Skeletal muscle satellite cell (primary cell): ENCODE results near the gene AP3S1.
A peak's percentile ranks its signal among the peaks of the same experiment; 100 is the strongest.

Experiments used
- H3K27me3 ChIP-seq: 2 replicates; pipeline ENCODE4 v1.7.0; 2013; ENCODE audit warnings: low read length; ENCODE audit not compliant: control insufficient read depth, insufficient read depth
- H3K36me3 ChIP-seq: 2 replicates; pipeline ENCODE4 v1.7.0; 2013; ENCODE audit warnings: mild to moderate bottlenecking, control low read depth, low read length; ENCODE audit not compliant: insufficient read depth
- H3K4me1 ChIP-seq: 2 replicates; pipeline ENCODE4 v1.7.0; 2013; ENCODE audit warnings: low read length; ENCODE audit not compliant: control insufficient read depth, insufficient read depth
- H3K4me2 ChIP-seq: 2 replicates; pipeline ENCODE4 v1.7.0; 2013; ENCODE audit warnings: mild to moderate bottlenecking, low read length
- H3K4me3 ChIP-seq: 2 replicates; pipeline ENCODE4 v1.7.0; 2013; ENCODE audit warnings: low read length
- H3K9ac ChIP-seq: 2 replicates; pipeline ENCODE4 v1.7.0; 2013; ENCODE audit warnings: mild to moderate bottlenecking, low read depth, low read length, moderate library complexity
- H3K9me3 ChIP-seq: replicated peaks from 2 replicates; pipeline ENCODE4 v1.7.0; 2013; ENCODE audit warnings: mild to moderate bottlenecking, control low read depth, low read length

The AP3S1 gene

DNA sequence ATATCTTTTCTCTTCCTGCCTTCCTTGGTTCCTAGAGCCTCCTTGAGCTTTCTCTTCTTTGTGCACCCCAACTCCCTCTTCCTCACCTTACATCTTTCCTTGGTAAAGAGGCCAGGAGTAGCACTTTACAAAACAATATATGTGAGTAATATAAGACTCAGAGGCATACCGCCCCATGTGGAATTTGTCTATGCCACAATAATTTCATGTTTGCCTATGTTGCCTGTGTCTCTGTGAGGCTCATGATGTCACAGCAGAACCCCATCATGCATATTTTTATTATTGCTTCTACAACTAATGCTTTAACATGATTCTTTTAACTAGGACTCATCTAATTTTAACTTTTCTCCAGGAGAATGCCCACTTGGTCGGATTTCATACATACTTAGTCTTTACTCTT, 105.5 kb downstream of the AP3S1 start:
- H3K9me3 ChIP-seq: no peaks in the 10 kb centered on the region
- H3K36me3 ChIP-seq: no peaks in the 10 kb centered on the region
- no peak overlapping the region for H3K4me3 ChIP-seq
- H3K4me2 ChIP-seq: no peak overlapping the region
- H3K9ac ChIP-seq: no peak overlapping the region
- H3K27me3 ChIP-seq: no peaks in the 10 kb centered on the region
- peaks cover 28% of the 10 kb centered on the region for H3K4me1 ChIP-seq

DNA sequence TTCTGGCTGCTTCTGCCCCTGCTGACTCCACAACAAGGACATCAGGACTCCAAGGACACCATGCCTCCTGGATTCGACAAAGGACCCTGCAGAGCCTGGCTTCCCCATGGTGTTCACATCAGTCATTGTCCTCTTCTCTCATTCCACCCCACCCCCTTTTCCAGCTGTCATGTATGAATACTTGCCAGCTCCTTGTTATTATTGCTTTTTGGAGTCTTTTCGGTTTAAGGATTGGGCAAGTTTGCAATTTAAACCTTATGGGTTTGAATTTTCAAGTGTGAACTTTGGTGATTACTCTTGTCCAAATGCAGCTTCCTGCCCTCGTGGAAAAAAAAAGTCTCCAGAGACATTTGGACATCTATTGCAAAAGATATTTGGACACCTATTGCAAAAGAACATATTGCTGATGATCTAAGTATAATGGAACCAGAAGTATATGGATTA, 106.4 kb downstream of the AP3S1 start:
- Histone ChIP-seq H3K36me3 (no peaks in the 10 kb centered on the region), H3K9ac (peak overlapping the region; percentile 21), H3K27me3 (no peaks in the 10 kb centered on the region), H3K4me1 (peaks cover 28% of the 10 kb centered on the region), H3K4me2 (peak overlapping the region; percentile 40), H3K9me3 (no peaks in the 10 kb centered on the region), H3K4me3 (no peak overlapping the region)

DNA sequence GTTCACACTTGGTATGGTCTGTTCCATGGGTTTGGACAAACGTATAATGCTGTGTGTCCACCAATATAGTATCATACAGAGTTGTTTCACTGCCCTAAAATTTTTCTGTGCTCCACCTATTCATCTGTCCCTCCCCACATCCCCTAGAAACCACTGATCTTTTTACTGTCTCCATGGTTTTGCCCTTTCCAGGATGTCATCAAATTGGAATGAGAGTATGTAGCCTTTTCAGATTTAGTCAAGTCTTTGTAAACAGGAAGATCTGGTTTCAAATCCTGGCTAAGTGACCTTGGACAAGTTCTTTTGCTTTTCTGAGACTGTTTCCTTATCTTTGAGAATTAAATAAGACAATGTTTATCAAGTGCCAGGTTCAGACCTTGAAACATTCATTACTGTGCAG, 107.4 kb downstream of the AP3S1 start:
- Histone ChIP-seq H3K27me3 (no peaks in the 10 kb centered on the region), H3K9me3 (no peaks in the 10 kb centered on the region), H3K4me2 (no peak overlapping the region), H3K4me1 (peaks cover 28% of the 10 kb centered on the region), H3K36me3 (no peaks in the 10 kb centered on the region), H3K9ac (no peak overlapping the region), H3K4me3 (no peak overlapping the region)

DNA sequence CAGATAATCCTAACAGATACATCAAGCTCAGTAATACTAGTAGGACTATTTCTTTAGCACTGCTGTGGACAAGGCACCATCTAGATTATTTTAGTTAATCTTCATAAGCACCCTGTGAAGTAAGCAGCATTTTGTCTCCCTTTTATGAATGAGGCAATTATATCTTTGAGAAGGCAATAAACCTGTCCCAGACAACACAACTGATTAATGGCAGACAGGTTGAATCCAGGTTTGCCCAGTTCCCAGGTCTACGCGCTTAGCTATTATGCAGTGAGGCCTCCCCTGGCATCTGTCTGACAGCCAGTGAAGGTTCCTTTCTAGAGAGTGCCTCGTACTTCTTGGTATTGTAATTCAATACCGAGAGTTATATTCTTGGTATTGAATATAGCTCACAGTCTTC, 110.9 kb downstream of the AP3S1 start:
- H3K27me3 ChIP-seq: no peaks in the 10 kb centered on the region
- H3K36me3 ChIP-seq: no peaks in the 10 kb centered on the region
- no peak overlapping the region for H3K4me2 ChIP-seq
- no peak overlapping the region for H3K4me3 ChIP-seq
- no peaks in the 10 kb centered on the region for H3K9me3 ChIP-seq
- no peak overlapping the region for H3K9ac ChIP-seq
- peaks cover 18% of the 10 kb centered on the region for H3K4me1 ChIP-seq

DNA sequence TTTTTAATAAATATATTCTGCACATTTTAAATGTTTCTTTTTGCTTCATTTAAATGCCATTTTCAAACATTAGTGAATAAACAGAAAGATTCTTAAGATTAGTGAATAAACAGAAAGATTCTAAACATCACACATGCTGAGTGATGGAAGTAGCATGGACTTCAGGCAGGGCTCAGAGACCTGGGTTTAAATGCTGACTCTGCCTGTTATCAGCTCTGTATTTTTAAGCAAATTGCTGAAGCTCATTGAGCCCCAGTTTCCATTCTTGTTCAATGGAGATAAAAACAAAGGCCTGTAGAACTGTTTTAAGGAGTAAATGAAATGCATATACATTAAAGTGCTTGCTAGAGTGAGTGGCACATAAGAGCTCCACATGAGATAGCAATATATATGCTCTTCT, 112.4 kb downstream of the AP3S1 start:
- Histone ChIP-seq H3K4me1 (peaks cover 2% of the 10 kb centered on the region), H3K4me2 (no peak overlapping the region), H3K9ac (no peak overlapping the region), H3K36me3 (no peaks in the 10 kb centered on the region), H3K9me3 (no peaks in the 10 kb centered on the region), H3K4me3 (no peak overlapping the region), H3K27me3 (no peaks in the 10 kb centered on the region)

DNA sequence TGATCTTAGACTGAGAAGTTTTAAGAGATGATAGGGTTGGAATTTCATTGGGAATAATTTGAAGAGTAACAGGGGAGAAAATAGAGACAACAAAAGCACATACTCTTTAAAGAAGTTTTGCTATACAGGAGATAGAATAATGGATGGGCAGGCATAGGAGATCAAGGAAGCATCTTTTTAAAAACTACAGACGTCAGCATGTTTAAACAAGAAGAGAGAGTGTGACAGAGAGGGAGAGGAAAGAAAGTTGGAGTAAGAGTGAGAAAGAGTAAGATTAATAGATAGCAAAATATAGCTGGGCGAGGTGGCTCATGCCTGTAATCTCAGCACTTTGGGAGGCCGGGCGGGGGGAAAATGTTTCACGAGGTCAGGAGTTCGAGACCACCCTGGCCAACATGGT, 115.2 kb downstream of the AP3S1 start:
- Histone ChIP-seq H3K36me3 (no peaks in the 10 kb centered on the region), H3K4me1 (peaks cover 7% of the 10 kb centered on the region), H3K9ac (no peak overlapping the region), H3K4me3 (no peak overlapping the region), H3K9me3 (no peaks in the 10 kb centered on the region), H3K4me2 (no peak overlapping the region), H3K27me3 (peaks cover 16% of the 10 kb centered on the region)

DNA sequence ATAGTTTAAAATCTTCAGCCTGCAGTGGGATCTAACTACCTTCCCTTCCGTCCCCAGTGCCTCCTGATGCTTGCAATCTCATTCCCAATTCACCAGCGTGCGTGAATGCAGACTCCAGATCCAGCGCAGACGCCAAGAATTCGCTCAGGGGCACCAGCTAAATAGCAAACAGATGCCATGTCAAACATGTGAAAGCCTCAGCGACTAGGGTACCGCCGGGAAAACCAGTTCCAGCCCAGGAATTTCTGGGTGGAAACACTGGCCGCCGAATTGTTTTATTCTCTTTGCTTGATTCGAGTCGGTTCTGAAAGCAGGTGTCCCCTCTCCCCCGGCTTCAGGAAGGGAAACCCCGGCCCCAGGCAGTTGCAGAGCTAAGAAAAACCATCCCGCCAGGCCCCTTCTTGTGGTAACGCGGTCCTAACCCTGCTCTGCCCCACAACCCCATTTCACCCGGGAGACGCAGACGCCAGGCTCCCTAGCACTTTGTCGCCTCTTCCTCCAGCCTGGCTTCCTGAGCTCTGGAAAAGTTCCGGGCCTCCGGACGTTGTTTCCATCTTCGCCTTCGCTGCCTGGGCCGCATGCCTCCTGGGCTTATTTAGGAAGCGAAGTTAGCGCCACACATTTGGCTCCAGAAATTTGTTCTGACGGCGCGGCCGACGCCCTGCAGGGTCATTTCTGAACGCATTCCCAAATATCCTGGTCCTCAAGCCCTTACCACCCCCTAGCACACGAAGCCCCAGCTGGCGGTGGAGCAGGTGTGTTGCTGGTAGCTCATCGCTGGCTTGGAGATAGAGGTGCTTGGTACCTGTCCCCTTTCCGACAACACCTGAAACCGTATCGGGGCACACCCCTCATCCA, 119.9 kb downstream of the AP3S1 start:
- H3K4me1 ChIP-seq: peaks cover 19% of the 10 kb centered on the region
- H3K4me3 ChIP-seq: peak overlapping the region; percentile 72
- no peaks in the 10 kb centered on the region for H3K9me3 ChIP-seq
- no peaks in the 10 kb centered on the region for H3K36me3 ChIP-seq
- H3K9ac ChIP-seq: no peak overlapping the region
- peaks cover 34% of the 10 kb centered on the region for H3K27me3 ChIP-seq
- peak overlapping the region; percentile 95 for H3K4me2 ChIP-seq

DNA sequence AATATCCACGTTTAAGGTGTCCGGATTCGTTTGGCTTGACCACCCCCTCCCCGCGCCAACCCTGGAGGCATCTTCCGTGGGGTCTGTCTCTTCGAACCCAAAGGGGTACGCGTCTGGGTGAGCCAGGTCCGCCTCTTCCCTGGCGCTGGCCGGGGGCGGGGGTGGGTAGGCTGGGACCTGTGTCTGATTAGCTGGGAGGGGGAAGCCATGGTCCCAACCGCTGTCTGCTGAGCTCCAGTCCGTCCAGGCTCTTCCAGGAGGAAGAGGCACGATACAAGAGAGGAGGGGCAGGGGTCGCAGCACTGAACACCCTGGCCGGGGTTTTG, 120.5 kb downstream of the AP3S1 start, which contains the start of gene LVRN:
Gene LVRN (plus strand): TSS at position 237 of the 326 bp plus-strand sequence. CDS start 143 bp downstream, outside the sequence.
- Histone ChIP-seq H3K4me1 (peaks cover 19% of the 10 kb centered on the region), H3K36me3 (no peaks in the 10 kb centered on the region), H3K9me3 (no peaks in the 10 kb centered on the region), H3K4me2 (peak within 1 kb of the TSS; percentile 95), H3K27me3 (peaks cover 34% of the 10 kb centered on the region), H3K4me3 (peak within 1 kb of the TSS; percentile 72), H3K9ac (peak within 1 kb of the TSS; percentile 37)

DNA sequence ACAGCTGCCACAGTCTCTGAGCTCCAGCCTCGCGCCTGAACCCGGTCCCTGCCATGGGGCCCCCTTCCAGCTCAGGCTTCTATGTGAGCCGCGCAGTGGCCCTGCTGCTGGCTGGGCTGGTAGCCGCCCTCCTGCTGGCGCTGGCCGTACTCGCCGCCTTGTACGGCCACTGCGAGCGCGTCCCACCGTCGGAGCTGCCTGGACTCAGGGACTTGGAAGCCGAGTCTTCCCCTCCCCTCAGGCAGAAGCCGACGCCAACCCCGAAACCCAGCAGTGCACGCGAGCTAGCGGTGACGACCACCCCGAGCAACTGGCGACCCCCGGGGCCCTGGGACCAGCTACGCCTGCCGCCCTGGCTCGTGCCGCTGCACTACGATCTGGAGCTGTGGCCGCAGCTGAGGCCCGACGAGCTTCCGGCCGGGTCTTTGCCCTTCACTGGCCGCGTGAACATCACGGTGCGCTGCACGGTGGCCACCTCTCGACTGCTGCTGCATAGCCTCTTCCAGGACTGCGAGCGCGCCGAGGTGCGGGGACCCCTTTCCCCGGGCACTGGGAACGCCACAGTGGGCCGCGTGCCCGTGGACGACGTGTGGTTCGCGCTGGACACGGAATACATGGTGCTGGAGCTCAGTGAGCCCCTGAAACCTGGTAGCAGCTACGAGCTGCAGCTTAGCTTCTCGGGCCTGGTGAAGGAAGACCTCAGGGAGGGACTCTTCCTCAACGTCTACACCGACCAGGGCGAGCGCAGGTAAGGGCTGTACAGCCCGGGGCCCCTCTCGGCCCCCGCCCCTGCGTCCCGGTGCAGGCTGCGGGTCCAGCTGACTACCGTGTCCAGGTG, 121.0 kb downstream of the AP3S1 start:
- H3K4me2 ChIP-seq: peak overlapping the region; percentile 95
- H3K9me3 ChIP-seq: no peaks in the 10 kb centered on the region
- peaks cover 19% of the 10 kb centered on the region for H3K4me1 ChIP-seq
- H3K27me3 ChIP-seq: peaks cover 34% of the 10 kb centered on the region
- peak overlapping the region; percentile 72 for H3K4me3 ChIP-seq
- H3K9ac ChIP-seq: peak overlapping the region; percentile 37
- H3K36me3 ChIP-seq: no peaks in the 10 kb centered on the region

DNA sequence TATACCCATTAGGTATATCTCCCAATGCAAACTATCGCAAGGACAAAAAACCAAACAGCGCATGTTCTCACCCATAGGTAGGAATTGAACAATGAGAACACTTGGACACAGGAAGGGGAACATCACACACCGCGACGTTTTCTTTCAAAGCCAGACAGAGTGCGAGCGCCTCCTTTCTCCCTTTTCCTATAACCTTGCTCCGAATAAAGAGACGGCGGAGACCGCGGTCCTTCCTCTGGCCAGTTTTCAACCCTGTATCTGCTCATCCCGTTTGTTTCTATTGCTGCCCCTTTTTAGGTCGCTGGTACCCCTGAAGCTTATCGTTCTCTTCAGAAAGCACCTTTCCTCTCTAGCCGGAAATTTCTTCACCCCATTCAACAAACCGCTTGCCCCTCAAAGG, 121.8 kb downstream of the AP3S1 start:
- no peak overlapping the region for H3K9ac ChIP-seq
- H3K4me2 ChIP-seq: no peak overlapping the region
- no peaks in the 10 kb centered on the region for H3K36me3 ChIP-seq
- no peaks in the 10 kb centered on the region for H3K9me3 ChIP-seq
- no peak overlapping the region for H3K4me3 ChIP-seq
- peaks cover 34% of the 10 kb centered on the region for H3K27me3 ChIP-seq
- peaks cover 19% of the 10 kb centered on the region for H3K4me1 ChIP-seq
